ENCODE data around the gene TAF3.

TAF3 gene

GRCh38 chr10:8035641-8036470 is 217.6 kb downstream of the TAF3 start:
- no peak for DNase-seq

GRCh38 chr10:8036506-8037198 is 218.3 kb downstream of the TAF3 start:
- DNase-seq = no peak

GRCh38 chr10:8037199-8037801 is 219.0 kb downstream of the TAF3 start:
- no peak for DNase-seq

- no peak for DNase-seq
These were observed 219.9 kb downstream of the TAF3 start for GRCh38 chr10:8037941-8038894.

GRCh38 chr10:8039321-8039881 is 221.1 kb downstream of the TAF3 start:
- no peak for DNase-seq

GRCh38 chr10:8040651-8041050 is 222.3 kb downstream of the TAF3 start:
- no peak for DNase-seq

GRCh38 chr10:8041284-8041991 is 223.1 kb downstream of the TAF3 start:
- no peak for DNase-seq

GRCh38 chr10:8041992-8042720 is 223.9 kb downstream of the TAF3 start:
- no peak for DNase-seq

- no peak for DNase-seq
These were observed 224.6 kb downstream of the TAF3 start for GRCh38 chr10:8042721-8043568.

- DNase-seq = no peak
These were observed 225.4 kb downstream of the TAF3 start for GRCh38 chr10:8043569-8044306.

- DNase-seq = no peak
These were observed 226.1 kb downstream of the TAF3 start for GRCh38 chr10:8044331-8044907.

GRCh38 chr10:8044908-8045725 is 226.8 kb downstream of the TAF3 start:
- DNase-seq = no peak

- DNase-seq = no peak
These were observed 227.6 kb downstream of the TAF3 start for GRCh38 chr10:8045726-8046494.

GRCh38 chr10:8047452-8048280 is 229.4 kb downstream of the TAF3 start:
- DNase-seq = no peak

- DNase-seq = no peak
These were observed 230.1 kb downstream of the TAF3 start for GRCh38 chr10:8048281-8049008.

Data from NCI-H345 (cell line).